Choroid plexus epithelial cell (primary cell): ENCODE measurements around the gene AKT1.

Source experiments
- DNase-seq: peaks from one replicate; pipeline ENCODE4 v3.0.0-alpha.2; 2010; ENCODE audit warnings: low read depth
- H3K4me3 ChIP-seq: 2 replicates; pipeline ENCODE4 v1.5.1; 2011; ENCODE audit warnings: low read depth, mild to moderate bottlenecking, control low read depth, low read length, moderate library complexity
- TF ChIP-seq, protein P1 (sequence below): conservative IDR thresholded peaks from 2 replicates; pipeline ENCODE4 v1.5.1; 2011; ENCODE audit warnings: low read depth, mild to moderate bottlenecking, control low read depth, inconsistent platforms, low read length, moderate library complexity

The AKT1 gene

GRCh38 chr14:104805326-104805678, 9.8 kb upstream of the AKT1 start:
- TF ChIP-seq, protein P1, sequence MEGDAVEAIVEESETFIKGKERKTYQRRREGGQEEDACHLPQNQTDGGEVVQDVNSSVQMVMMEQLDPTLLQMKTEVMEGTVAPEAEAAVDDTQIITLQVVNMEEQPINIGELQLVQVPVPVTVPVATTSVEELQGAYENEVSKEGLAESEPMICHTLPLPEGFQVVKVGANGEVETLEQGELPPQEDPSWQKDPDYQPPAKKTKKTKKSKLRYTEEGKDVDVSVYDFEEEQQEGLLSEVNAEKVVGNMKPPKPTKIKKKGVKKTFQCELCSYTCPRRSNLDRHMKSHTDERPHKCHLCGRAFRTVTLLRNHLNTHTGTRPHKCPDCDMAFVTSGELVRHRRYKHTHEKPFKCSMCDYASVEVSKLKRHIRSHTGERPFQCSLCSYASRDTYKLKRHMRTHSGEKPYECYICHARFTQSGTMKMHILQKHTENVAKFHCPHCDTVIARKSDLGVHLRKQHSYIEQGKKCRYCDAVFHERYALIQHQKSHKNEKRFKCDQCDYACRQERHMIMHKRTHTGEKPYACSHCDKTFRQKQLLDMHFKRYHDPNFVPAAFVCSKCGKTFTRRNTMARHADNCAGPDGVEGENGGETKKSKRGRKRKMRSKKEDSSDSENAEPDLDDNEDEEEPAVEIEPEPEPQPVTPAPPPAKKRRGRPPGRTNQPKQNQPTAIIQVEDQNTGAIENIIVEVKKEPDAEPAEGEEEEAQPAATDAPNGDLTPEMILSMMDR = no peak
- H3K4me3 ChIP-seq = no peak overlapping the region
- DNase-seq = peak; percentile 93

- no peak for DNase-seq
- TF ChIP-seq, protein P1 = no peak
- H3K4me3 ChIP-seq = no peak overlapping the region
These were observed 9.2 kb upstream of the AKT1 start for GRCh38 chr14:104804481-104805325.

DNA sequence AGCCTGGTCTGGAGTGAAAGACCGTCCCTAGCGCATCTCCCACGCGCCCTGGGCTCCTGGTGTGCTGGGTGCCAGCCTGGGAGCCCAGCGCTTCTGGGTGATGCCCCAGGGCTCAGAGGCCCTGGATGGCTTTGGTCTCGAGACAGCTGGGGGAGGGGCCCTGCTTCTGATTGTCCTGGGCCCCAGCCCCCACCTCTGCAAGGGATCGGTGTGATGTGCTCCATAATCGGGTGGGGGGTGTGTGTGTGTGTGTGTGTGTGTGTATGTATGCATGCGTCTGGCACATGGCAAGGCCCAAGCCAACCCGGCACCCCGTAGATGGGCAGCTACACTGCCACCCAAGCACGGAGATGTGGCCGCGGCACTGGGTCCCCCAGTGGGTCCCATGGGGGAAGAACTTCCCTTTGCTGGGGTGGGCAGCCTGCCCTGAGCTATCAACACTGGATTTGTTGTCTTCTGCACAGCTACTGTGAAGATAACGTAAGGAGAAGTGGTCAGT, 8.4 kb upstream of the AKT1 start:
- H3K4me3 ChIP-seq = no peak overlapping the region
- DNase-seq = peak; percentile 23
- TF ChIP-seq, protein P1 = no peak

DNA sequence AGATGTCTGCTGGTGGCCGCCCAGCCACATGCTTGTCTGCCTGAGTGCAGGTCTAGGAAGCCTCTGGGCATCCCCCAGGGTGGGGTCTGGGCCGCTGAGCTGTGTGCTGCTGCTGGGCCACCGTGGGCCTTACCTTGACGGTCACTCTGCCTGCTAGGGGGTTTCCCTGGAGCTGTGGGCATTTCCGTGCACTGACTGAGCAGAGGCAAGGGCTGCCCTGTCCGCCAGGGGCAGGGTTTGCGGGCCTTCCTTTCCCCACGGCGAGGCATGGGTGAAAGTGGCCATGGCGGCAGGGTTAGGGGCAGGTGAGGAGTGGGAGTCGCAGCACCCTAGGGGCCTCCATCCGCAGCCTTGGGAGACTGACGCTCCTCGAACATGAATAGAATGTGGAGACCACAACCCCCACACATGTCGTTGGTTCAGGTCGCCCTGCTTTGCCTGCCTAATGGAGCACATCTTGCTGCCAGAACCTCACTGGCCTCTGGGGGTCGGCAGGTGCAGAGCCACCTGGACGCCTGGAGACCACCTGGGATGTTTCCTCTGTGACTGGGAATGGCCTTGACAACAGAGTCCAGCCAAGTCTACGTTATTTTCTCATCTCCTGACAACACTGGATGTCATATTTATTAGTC, 7.8 kb upstream of the AKT1 start:
- no peak for DNase-seq
- H3K4me3 ChIP-seq = no peak overlapping the region
- TF ChIP-seq, protein P1 = no peak

DNA sequence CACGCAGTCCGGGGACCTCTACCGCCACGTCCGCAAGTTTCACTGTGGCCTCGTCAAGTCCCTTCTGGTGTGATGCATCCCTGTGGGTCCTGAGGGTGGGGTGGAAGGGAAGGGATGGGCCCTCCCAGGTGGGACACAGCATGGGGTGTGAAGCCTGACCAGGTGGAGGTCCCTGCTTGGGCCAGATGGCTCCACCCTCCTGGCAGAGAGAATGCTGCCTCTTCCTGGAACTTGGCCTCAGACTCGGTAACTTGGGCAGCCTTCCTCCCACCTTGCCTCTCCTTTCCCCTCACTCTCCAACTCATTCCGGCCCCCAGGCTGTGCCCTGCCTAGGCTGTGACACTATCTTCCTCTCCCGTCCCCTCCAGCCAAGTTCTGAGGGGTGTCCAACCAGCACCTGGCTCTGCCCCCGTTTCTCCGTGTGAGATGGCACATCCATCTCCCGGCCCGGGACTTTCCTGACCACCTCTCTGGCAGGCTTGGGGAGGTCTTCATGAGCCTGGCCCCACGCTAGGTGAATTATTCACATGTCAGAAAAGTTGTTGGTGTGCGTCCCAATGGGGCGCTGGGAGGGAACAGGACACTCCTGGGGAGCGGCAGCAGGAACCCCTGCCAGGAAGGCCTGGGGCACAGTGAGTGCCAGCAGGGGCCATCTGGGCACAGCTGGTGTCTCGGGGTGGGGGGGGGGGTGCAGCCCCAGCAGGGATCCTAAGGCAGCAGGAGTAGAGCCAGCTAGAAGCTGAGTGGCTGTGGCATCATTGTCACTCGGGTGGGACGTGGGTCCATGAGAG, 7.0 kb upstream of the AKT1 start:
- no peak overlapping the region for H3K4me3 ChIP-seq
- TF ChIP-seq, protein P1 = no peak
- no peak for DNase-seq

- no peak for DNase-seq
- peak overlapping the region; percentile 63 for H3K4me3 ChIP-seq
- TF ChIP-seq, protein P1 = no peak
These were observed 6.2 kb upstream of the AKT1 start for GRCh38 chr14:104801520-104802393.
